ENCODE measurements around the gene KIAA1328. TPM values are rescaled to one million over a fixed set of nuclear protein-coding genes. Genes with fewer than 3 reads are reported as not detected.

Gene KIAA1328
- polyA plus RNA-seq, 2 of the 4 experiments (the other 2 are of a cell fraction): 1.7 to 3.9 TPM

DNA sequence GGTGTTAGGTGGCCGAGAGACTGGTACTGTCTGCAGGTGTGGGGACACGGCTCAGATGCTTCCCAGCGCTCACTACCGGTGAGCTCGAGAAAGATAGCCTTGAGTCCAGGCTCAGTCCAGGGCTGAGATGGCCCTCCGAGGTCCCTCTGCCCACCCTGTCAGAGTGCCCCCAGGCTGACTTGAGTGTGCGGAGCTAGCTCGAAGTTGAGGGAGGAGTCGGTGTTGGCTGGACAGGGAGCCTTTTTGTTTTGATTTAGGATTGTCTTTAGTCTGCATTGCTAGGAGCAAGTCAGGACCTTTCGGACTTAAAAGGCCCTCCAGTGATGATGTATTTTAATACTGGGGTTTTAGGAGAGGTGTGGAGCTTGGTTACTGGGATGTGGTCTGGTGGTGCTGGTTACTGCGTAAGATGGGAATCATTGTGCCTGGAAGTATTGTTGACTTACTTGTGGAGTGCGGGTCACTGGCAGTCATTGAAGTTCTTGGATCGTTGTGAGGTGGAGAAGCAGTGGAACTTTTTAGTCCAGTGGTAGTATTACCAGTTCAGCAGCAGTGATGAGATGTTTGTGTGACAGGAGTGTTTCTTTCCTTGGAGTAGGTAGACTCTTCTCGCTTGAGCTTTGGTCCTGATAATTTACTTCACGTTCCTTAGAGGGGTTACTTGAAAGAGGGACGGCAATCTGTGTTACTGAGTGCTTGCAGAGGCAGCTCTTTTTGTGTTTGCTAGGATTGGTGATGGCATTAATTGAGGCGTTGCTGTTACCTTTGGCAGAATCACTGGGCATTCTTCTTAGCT lies 633 bp downstream of the KIAA1328 start:
- ATAC-seq: peak; percentile 1 to 16; a peak in 5 of 6 replicates
- POLR2A ChIA-PET: no interaction called here
- CTCF ChIA-PET: interaction anchor here (0.7 to 1.8 kb wide), 5 partner anchors 10 to 427 kb away, joined by 3 to 8 read pairs (median 4); no protein-coding TSS in a partner anchor
- Histone ChIP-seq H3K9me3 (no peaks in the 10 kb centered on the region), H3K27ac (peak overlapping the region; percentile 90 to 98), H3K4me3 (peak overlapping the region; percentile 85), H3K4me2 (peak overlapping the region; percentile 90), H3K4me1 (0 out of 3 replicates have a peak, but pooled peaks cover 15% of the 10 kb centered on the region)
- no peak for FAIRE-seq
- WGBS (ENCODE audit: missing lambda C conversion rate): 19% methylated on average over 10 of the region's 17 CpGs
- no peak for DNase-seq (ENCODE audit: low read depth in 1 of 2, low spot score in 1 of 2)
- TF ChIP-seq SMC3 (IDR thresholded peaks at IDR 0.05): no peak
- no peak for TF ChIP-seq PHF8 (IDR thresholded peaks at IDR 0.05; ENCODE audit: borderline replicate concordance, low read depth)
- TF ChIP-seq TFCP2L1 (CRISPR knock-in tag; IDR thresholded peaks at IDR 0.05): no peak
- TF ChIP-seq CBX2 (IDR thresholded peaks at IDR 0.05; ENCODE audit: borderline replicate concordance, low read depth): no peak
- TF ChIP-seq ZNF302 (CRISPR knock-in tag; IDR thresholded peaks at IDR 0.05): no peak
- TF ChIP-seq HOXB13 (CRISPR knock-in tag; IDR thresholded peaks at IDR 0.05; ENCODE audit: low read depth): no peak
- TF ChIP-seq, protein P1, sequence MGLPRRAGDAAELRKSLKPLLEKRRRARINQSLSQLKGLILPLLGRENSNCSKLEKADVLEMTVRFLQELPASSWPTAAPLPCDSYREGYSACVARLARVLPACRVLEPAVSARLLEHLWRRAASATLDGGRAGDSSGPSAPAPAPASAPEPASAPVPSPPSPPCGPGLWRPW (IDR thresholded peaks at IDR 0.05): no peak
- no peak for TF ChIP-seq HEYL (CRISPR knock-in tag; IDR thresholded peaks at IDR 0.05)
- no peak for TF ChIP-seq FOSB (CRISPR knock-in tag; IDR thresholded peaks at IDR 0.05)
- TF ChIP-seq, protein P2, sequence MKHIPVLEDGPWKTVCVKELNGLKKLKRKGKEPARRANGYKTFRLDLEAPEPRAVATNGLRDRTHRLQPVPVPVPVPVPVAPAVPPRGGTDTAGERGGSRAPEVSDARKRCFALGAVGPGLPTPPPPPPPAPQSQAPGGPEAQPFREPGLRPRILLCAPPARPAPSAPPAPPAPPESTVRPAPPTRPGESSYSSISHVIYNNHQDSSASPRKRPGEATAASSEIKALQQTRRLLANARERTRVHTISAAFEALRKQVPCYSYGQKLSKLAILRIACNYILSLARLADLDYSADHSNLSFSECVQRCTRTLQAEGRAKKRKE (CRISPR knock-in tag; IDR thresholded peaks at IDR 0.05; ENCODE audit: low read depth): no peak
- no peak for TF ChIP-seq POLR2AphosphoS2 (conservative IDR thresholded peaks at IDR 0.05; ENCODE audit: low read length)
- no peak for TF ChIP-seq JUNB (IDR thresholded peaks at IDR 0.05)
- TF ChIP-seq RAD21 (conservative IDR thresholded peaks at IDR 0.05 in 1 of 2, IDR thresholded peaks at IDR 0.05 in 1 of 2): no peak
- TF ChIP-seq ZSCAN20 (CRISPR knock-in tag; IDR thresholded peaks at IDR 0.05): no peak

DNA sequence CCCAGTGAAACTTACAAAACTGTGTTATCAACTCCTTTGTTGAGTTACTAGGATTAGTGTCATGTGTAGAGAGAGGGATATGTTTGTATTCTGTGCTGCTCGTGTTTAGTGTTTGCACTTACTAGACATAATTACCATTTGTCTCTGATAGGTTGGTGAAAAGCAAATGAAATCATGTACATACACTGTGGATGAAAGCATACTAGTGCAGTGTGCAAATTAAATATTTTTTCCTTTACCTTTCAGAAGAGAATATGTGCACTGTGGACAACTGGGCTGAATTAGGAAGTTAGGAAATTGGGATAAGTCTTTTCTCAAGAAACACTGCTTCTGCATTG lies 1.2 kb downstream of the KIAA1328 start:
- no peak for FAIRE-seq
- 0 out of 3 replicates have a peak, but pooled peaks cover 15% of the 10 kb centered on the region for H3K4me1 ChIP-seq
- H3K4me3 ChIP-seq: 0 out of 3 replicates have a peak overlapping the region, but pooled peaks have one; percentile 85
- ATAC-seq: no peak
- peak overlapping the region in 1 of 2 experiments; percentile 98; a peak in 1 of 6 replicates for H3K27ac ChIP-seq
- DNase-seq (ENCODE audit: low read depth in 1 of 2, low spot score in 1 of 2): no peak
- ChIA-PET CTCF (interaction anchor here (0.7 to 0.9 kb wide), 2 partner anchors 309 to 427 kb away, joined by 3 to 4 read pairs; no protein-coding TSS in a partner anchor), POLR2A (no interaction called here)
- TF ChIP-seq HOXB5 (CRISPR knock-in tag; IDR thresholded peaks at IDR 0.05): no peak
- H3K4me2 ChIP-seq: peak overlapping the region; percentile 90
- H3K9me3 ChIP-seq: no peaks in the 10 kb centered on the region
- 80% methylated on average over 1 of the region's 1 CpG for WGBS (ENCODE audit: missing lambda C conversion rate)

DNA sequence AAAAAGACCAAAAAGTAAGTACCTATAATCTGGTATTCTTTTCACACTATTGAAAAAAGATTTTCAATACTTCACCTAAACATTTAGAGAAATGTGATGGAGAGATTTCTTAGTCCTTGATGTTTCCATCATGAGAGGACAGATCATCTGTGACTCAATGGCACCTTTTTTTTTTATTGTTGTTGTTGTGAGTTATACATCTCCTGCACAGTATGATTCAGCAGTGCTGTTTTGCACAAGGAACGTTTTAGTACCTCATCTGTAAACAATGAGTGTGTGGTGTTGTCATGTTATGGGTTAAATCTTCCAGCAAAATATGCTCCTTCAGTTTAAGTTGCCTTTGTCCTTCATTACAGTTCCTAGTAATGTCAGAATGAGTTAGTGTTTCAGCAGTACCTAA lies 2.2 kb downstream of the KIAA1328 start:
- DNase-seq (ENCODE audit: low read depth in 1 of 2, low spot score in 1 of 2): no peak
- ATAC-seq: no peak
- H3K4me1 ChIP-seq: 0 out of 3 replicates have a peak, but pooled peaks cover 15% of the 10 kb centered on the region
- ChIA-PET POLR2A (no interaction called here), CTCF (no interaction called here)
- H3K4me2 ChIP-seq: no peak overlapping the region
- TF ChIP-seq GATA3 (IDR thresholded peaks at IDR 0.05; ENCODE audit: borderline replicate concordance): no peak
- TF ChIP-seq ESRRA (IDR thresholded peaks at IDR 0.05; ENCODE audit: borderline replicate concordance, low read length): no peak
- TF ChIP-seq FOXS1 (CRISPR knock-in tag; IDR thresholded peaks at IDR 0.05): no peak
- H3K27ac ChIP-seq: no peak overlapping the region
- no peak for FAIRE-seq
- no peaks in the 10 kb centered on the region for H3K9me3 ChIP-seq
- H3K4me3 ChIP-seq: no peak overlapping the region
- WGBS (ENCODE audit: missing lambda C conversion rate): 0% methylated on average over 1 of the region's 1 CpG

DNA sequence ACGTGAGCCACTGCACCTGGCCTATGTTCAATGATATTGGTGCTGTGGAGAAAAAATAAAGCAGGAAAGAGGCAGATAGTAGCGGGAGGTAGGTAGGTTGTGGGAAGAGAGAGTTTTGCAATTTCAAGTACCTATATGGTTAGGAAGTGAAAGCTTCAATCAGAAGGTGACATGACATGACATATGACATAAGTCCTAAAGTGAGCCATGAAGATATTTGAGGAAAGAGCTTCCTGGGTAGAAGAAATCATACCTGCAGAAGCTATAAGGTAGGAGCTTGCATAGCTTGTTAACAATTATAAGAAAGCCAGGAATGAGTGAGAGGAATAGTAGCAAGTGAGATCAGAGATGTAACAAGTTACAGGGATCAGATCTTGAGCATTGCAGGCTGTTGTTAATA lies 4.2 kb downstream of the KIAA1328 start:
- FAIRE-seq: no peak

More for the DNA sequence above, 4.2 kb downstream of the KIAA1328 start:
- H3K4me1 ChIP-seq: 0 out of 3 replicates have a peak, but pooled peaks cover 7% of the 10 kb centered on the region
- ATAC-seq: no peak
- no peaks in the 10 kb centered on the region for H3K9me3 ChIP-seq
- no peak overlapping the region for H3K4me3 ChIP-seq
- H3K4me2 ChIP-seq: no peak overlapping the region
- ChIA-PET CTCF (no interaction called here), POLR2A (no interaction called here)
- no peak for DNase-seq (ENCODE audit: low read depth in 1 of 2, low spot score in 1 of 2)
- TF ChIP-seq NR3C1 (IDR thresholded peaks at IDR 0.05) (no peak), RFX5 (IDR thresholded peaks at IDR 0.05) (no peak), RCOR1 (IDR thresholded peaks at IDR 0.05; ENCODE audit: low read depth, low read length) (no peak), NPAS2 (CRISPR knock-in tag; IDR thresholded peaks at IDR 0.05; ENCODE audit: borderline replicate concordance) (no peak)
- TF ChIP-seq, protein P3, sequence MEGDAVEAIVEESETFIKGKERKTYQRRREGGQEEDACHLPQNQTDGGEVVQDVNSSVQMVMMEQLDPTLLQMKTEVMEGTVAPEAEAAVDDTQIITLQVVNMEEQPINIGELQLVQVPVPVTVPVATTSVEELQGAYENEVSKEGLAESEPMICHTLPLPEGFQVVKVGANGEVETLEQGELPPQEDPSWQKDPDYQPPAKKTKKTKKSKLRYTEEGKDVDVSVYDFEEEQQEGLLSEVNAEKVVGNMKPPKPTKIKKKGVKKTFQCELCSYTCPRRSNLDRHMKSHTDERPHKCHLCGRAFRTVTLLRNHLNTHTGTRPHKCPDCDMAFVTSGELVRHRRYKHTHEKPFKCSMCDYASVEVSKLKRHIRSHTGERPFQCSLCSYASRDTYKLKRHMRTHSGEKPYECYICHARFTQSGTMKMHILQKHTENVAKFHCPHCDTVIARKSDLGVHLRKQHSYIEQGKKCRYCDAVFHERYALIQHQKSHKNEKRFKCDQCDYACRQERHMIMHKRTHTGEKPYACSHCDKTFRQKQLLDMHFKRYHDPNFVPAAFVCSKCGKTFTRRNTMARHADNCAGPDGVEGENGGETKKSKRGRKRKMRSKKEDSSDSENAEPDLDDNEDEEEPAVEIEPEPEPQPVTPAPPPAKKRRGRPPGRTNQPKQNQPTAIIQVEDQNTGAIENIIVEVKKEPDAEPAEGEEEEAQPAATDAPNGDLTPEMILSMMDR (IDR thresholded peaks at IDR 0.05): no peak
- 83% methylated on average over 2 of the region's 2 CpGs for WGBS (ENCODE audit: missing lambda C conversion rate)
- no peak overlapping the region for H3K27ac ChIP-seq
